NT2/D1 (cell line): ENCODE data around the gene RPP14.

ENCODE experiments used
- SUZ12 ChIP-seq: IDR thresholded peaks from 2 replicates; pipeline ENCODE4 v1.6.1; 2011; ENCODE audit not compliant: insufficient read length, insufficient read depth; ENCODE audit errors: extremely low read depth
- ZNF274 ChIP-seq: IDR thresholded peaks from 2 replicates; pipeline ENCODE4 v1.6.1; 2011; ENCODE audit warnings: mild to moderate bottlenecking, low read depth, low read length

GRCh38 chr3:58335652-58335947 lies 29.6 kb downstream of the RPP14 start:
- TF ChIP-seq ZNF274, result no peak
- no peak for TF ChIP-seq SUZ12
